ENCODE results near the gene FAM20C.

- TF ChIP-seq CTCF (IDR thresholded peaks at IDR 0.05) (no peak), POLR2A (IDR thresholded peaks at IDR 0.05) (no peak), EP300 (IDR thresholded peaks at IDR 0.05) (no peak), POLR2AphosphoS5 (IDR thresholded peaks at IDR 0.05) (no peak)
Observed at GRCh38 chr7:165661-166337, 26.6 kb upstream of the FAM20C start.
